GM19240 (cell line): ENCODE results near the gene TMPRSS13.
"Not testable (repeated sequence)": the region's sequence is repeated elsewhere in the genome, so short reads cannot be mapped to it uniquely, and the experiment has no call there.

Source experiments
- DNase-seq: peaks from one replicate; pipeline ENCODE4 v3.0.0; 2011; ENCODE audit warnings: low spot score; ENCODE audit not compliant: insufficient read length

The TMPRSS13 gene

GRCh38 chr11:117929142-117929915, at the start of gene TMPRSS13:
Gene TMPRSS13, minus strand, starts transcription at chr11:117929402. Its CDS starts 95 bp downstream, at chr11:117929307.
- no peak for DNase-seq

- DNase-seq, result no peak
These were observed 49.8 kb upstream of the TMPRSS13 start for GRCh38 chr11:117978991-117979390.

- DNase-seq, result not testable (repeated sequence)
These were observed 49.2 kb upstream of the TMPRSS13 start for GRCh38 chr11:117978291-117978910.

- not testable (repeated sequence) for DNase-seq
These were observed 48.5 kb upstream of the TMPRSS13 start for GRCh38 chr11:117977612-117978264.

- no peak for DNase-seq
These were observed 47.8 kb upstream of the TMPRSS13 start for GRCh38 chr11:117977029-117977428.

- DNase-seq, result no peak
These were observed 47.2 kb upstream of the TMPRSS13 start for GRCh38 chr11:117976445-117976844.

- no peak for DNase-seq
These were observed 44.3 kb upstream of the TMPRSS13 start for GRCh38 chr11:117973503-117973860.

- DNase-seq, result no peak
These were observed 43.7 kb upstream of the TMPRSS13 start for GRCh38 chr11:117972629-117973502.

- DNase-seq, result no peak
These were observed 42.8 kb upstream of the TMPRSS13 start for GRCh38 chr11:117972044-117972443.

- DNase-seq, result no peak
These were observed 41.3 kb upstream of the TMPRSS13 start for GRCh38 chr11:117970400-117971024.

- no peak for DNase-seq
These were observed 40.2 kb upstream of the TMPRSS13 start for GRCh38 chr11:117969160-117969991.

GRCh38 chr11:117966908-117967307, 37.7 kb upstream of the TMPRSS13 start:
- DNase-seq, result no peak

- DNase-seq, result no peak
These were observed 33.6 kb upstream of the TMPRSS13 start for GRCh38 chr11:117962826-117963225.

- no peak for DNase-seq
These were observed 32.7 kb upstream of the TMPRSS13 start for GRCh38 chr11:117961896-117962295.

GRCh38 chr11:117960406-117960805, 31.2 kb upstream of the TMPRSS13 start:
- DNase-seq, result no peak

GRCh38 chr11:117959438-117960149, 30.4 kb upstream of the TMPRSS13 start:
- no peak for DNase-seq

- no peak for DNase-seq
These were observed 29.7 kb upstream of the TMPRSS13 start for GRCh38 chr11:117958949-117959348.

- DNase-seq, result no peak
These were observed 23.9 kb upstream of the TMPRSS13 start for GRCh38 chr11:117953024-117953671.
